Measurements from ENCODE around the gene LIPA. TPM values are rescaled to one million over a fixed set of nuclear protein-coding genes. Genes with fewer than 3 reads are reported as not detected.
A peak's percentile ranks its signal among the peaks of the same experiment; 100 is the strongest.

LIPA gene
- total and polyA plus RNA-seq, 9 of the 15 experiments (the other 6 are each of a cell fraction or from before 2014, with no cell fraction given), result 0.07 to 0.40 (median 0.15) TPM; not detected in 1

GRCh38 chr10:89274928-89275327 lies 23.4 kb upstream of the LIPA start:
- intact Hi-C loops (cut with micrococcal nuclease), result no loop called here
- H2AFZ ChIP-seq (ENCODE audit: low read depth, low read length), result no peak overlapping the region
- H3K4me3 ChIP-seq, result no peak overlapping the region
- no peak for DNase-seq (ENCODE audit: extremely low read depth in 1 of 4, low spot score in 3 of 4)
- no peaks in the 10 kb centered on the region for H4K20me1 ChIP-seq (replicated peaks; ENCODE audit: control insufficient read depth, insufficient read depth, low read length)
- TF ChIP-seq NCOA4 (IDR thresholded peaks at IDR 0.05; ENCODE audit: partially characterized antibody), result no peak
- no peak for TF ChIP-seq ZBTB26 (CRISPR knock-in tag; IDR thresholded peaks at IDR 0.05)
- no peak for TF ChIP-seq ZFP30 (CRISPR knock-in tag; IDR thresholded peaks at IDR 0.05; ENCODE audit: borderline replicate concordance)
- no peaks in the 10 kb centered on the region for H3K79me2 ChIP-seq (ENCODE audit: control insufficient read depth, insufficient read depth, low read length)
- no TSS peak for BruUV-seq (replicated peaks)
- H3K4me1 ChIP-seq (replicated peaks in 1 of 2; ENCODE audit: control insufficient read depth in 2 of 2, insufficient read depth in 2 of 2, low read length in 2 of 2), result no peaks in the 10 kb centered on the region
- POLR2A ChIA-PET, result no interaction called here
- H3K9me1 ChIP-seq (ENCODE audit: control insufficient read depth, insufficient read depth, low read length), result no peaks in the 10 kb centered on the region
- in situ Hi-C loops (cut with MboI), result no loop called here
- no peaks in the 10 kb centered on the region for H3K9me3 ChIP-seq (replicated peaks; ENCODE audit: control insufficient read depth, insufficient read depth, low read depth, low read length)
- H3K27ac ChIP-seq (ENCODE audit: extremely low read depth, low read depth, low read length), result no peak overlapping the region
- H3K27me3 ChIP-seq (ENCODE audit: control insufficient read depth in 2 of 2, insufficient read depth in 2 of 2, low read length in 2 of 2), result peaks cover 0 to 4% of the 10 kb centered on the region in 2 experiments; a peak in 1 of 5 replicates
- H3K4me2 ChIP-seq (ENCODE audit: insufficient read depth, low read length), result no peak overlapping the region
- no peak for ATAC-seq
- CTCF ChIA-PET (ENCODE audit: low intra/inter-chr PET ratio), result no interaction called here
- no peaks in the 10 kb centered on the region for H3K36me3 ChIP-seq (ENCODE audit: control insufficient read depth, insufficient read depth, low read length)
- FAIRE-seq, result no peak
- WGBS (ENCODE audit: insufficient coverage, low coverage, missing lambda C conversion rate), result 0% methylated on average over 3 of the region's 3 CpGs
- no peak overlapping the region for H3K9ac ChIP-seq (ENCODE audit: insufficient read depth in 1 of 2, low read depth in 2 of 2, low read length in 2 of 2)

DNA sequence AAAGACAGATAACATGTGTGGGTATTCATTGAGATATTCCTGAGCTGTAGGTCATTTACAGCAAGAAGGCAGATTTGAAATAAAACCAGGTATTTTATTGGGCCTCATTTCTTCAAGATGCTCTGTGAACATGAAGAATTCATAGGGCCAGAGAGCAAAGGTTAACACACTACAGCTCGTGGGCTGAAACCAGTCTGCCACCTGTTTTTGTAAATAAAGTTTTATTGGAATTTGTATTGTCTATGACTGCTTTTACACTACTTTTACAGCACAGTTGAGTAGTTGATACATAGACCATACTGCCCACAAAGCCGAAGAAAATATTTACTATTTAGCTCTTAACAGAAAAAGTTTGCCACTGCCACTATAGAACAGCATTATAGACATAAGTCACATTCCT lies 22.1 kb upstream of the LIPA start:
- H3K4me3 ChIP-seq, result no peak overlapping the region
- WGBS (ENCODE audit: insufficient coverage, low coverage, missing lambda C conversion rate), result 4% methylated on average over 2 of the region's 2 CpGs
- ChIA-PET CTCF (ENCODE audit: low intra/inter-chr PET ratio) (no interaction called here), POLR2A (no interaction called here)
- no TSS peak for BruUV-seq (replicated peaks)
- no peaks in the 10 kb centered on the region for H3K79me2 ChIP-seq (ENCODE audit: control insufficient read depth, insufficient read depth, low read length)
- H3K4me2 ChIP-seq (ENCODE audit: insufficient read depth, low read length), result no peak overlapping the region
- no peak overlapping the region for H2AFZ ChIP-seq (ENCODE audit: low read depth, low read length)
- in situ Hi-C loops (cut with MboI), result no loop called here
- intact Hi-C loops (cut with micrococcal nuclease), result no loop called here
- H3K36me3 ChIP-seq (ENCODE audit: control insufficient read depth, insufficient read depth, low read length), result no peaks in the 10 kb centered on the region
- H3K27ac ChIP-seq (ENCODE audit: extremely low read depth, low read depth, low read length), result no peak overlapping the region
- ATAC-seq (no peak), DNase-seq (ENCODE audit: extremely low read depth in 1 of 4, low spot score in 3 of 4) (no peak), FAIRE-seq (no peak)
- H3K9ac ChIP-seq (ENCODE audit: insufficient read depth in 1 of 2, low read depth in 2 of 2, low read length in 2 of 2), result no peak overlapping the region
- H3K9me3 ChIP-seq (replicated peaks; ENCODE audit: control insufficient read depth, insufficient read depth, low read depth, low read length), result no peaks in the 10 kb centered on the region
- H3K9me1 ChIP-seq (ENCODE audit: control insufficient read depth, insufficient read depth, low read length), result no peaks in the 10 kb centered on the region
- no peaks in the 10 kb centered on the region for H3K4me1 ChIP-seq (replicated peaks in 1 of 2; ENCODE audit: control insufficient read depth in 2 of 2, insufficient read depth in 2 of 2, low read length in 2 of 2)
- peaks cover 0 to 4% of the 10 kb centered on the region in 2 experiments; a peak in 1 of 5 replicates for H3K27me3 ChIP-seq (ENCODE audit: control insufficient read depth in 2 of 2, insufficient read depth in 2 of 2, low read length in 2 of 2)
- H4K20me1 ChIP-seq (replicated peaks; ENCODE audit: control insufficient read depth, insufficient read depth, low read length), result no peaks in the 10 kb centered on the region
- TF ChIP-seq, protein P1, sequence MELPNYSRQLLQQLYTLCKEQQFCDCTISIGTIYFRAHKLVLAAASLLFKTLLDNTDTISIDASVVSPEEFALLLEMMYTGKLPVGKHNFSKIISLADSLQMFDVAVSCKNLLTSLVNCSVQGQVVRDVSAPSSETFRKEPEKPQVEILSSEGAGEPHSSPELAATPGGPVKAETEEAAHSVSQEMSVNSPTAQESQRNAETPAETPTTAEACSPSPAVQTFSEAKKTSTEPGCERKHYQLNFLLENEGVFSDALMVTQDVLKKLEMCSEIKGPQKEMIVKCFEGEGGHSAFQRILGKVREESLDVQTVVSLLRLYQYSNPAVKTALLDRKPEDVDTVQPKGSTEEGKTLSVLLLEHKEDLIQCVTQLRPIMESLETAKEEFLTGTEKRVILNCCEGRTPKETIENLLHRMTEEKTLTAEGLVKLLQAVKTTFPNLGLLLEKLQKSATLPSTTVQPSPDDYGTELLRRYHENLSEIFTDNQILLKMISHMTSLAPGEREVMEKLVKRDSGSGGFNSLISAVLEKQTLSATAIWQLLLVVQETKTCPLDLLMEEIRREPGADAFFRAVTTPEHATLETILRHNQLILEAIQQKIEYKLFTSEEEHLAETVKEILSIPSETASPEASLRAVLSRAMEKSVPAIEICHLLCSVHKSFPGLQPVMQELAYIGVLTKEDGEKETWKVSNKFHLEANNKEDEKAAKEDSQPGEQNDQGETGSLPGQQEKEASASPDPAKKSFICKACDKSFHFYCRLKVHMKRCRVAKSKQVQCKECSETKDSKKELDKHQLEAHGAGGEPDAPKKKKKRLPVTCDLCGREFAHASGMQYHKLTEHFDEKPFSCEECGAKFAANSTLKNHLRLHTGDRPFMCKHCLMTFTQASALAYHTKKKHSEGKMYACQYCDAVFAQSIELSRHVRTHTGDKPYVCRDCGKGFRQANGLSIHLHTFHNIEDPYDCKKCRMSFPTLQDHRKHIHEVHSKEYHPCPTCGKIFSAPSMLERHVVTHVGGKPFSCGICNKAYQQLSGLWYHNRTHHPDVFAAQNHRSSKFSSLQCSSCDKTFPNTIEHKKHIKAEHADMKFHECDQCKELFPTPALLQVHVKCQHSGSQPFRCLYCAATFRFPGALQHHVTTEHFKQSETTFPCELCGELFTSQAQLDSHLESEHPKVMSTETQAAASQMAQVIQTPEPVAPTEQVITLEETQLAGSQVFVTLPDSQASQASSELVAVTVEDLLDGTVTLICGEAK (IDR thresholded peaks at IDR 0.05), result peak; percentile 76
- TF ChIP-seq, protein P1 (CRISPR knock-in tag; IDR thresholded peaks at IDR 0.05), result no peak

All from K562 (cell line).